ENCODE measurements around the gene TNFRSF6B.

DNA sequence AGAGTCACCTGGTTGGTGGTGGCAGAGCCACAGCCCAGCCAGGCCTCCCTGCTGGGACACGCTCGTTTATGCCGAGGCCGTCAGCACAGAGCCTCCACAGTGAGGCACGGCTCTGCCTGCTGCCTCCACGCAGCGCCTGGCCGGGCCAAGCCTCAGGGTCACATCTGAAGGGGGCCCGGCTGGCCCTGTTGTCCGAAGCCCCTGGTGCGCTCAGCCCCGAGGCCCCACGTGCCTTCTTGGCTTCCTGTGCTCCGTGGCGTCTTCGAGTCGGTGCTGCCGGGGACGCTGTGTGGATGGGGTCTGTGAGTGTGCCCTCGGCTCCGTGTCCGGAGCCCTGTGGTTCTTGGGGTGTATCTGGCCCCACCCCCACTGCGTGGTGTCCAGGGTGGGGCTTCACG, 10.4 kb upstream of the TNFRSF6B start:
- TF ChIP-seq, protein P1, sequence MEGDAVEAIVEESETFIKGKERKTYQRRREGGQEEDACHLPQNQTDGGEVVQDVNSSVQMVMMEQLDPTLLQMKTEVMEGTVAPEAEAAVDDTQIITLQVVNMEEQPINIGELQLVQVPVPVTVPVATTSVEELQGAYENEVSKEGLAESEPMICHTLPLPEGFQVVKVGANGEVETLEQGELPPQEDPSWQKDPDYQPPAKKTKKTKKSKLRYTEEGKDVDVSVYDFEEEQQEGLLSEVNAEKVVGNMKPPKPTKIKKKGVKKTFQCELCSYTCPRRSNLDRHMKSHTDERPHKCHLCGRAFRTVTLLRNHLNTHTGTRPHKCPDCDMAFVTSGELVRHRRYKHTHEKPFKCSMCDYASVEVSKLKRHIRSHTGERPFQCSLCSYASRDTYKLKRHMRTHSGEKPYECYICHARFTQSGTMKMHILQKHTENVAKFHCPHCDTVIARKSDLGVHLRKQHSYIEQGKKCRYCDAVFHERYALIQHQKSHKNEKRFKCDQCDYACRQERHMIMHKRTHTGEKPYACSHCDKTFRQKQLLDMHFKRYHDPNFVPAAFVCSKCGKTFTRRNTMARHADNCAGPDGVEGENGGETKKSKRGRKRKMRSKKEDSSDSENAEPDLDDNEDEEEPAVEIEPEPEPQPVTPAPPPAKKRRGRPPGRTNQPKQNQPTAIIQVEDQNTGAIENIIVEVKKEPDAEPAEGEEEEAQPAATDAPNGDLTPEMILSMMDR (IDR thresholded peaks at IDR 0.05; ENCODE audit: insufficient read depth, low read length) = no peak
- TF ChIP-seq POLR2AphosphoS5 (IDR thresholded peaks at IDR 0.05; ENCODE audit: low read depth) = no peak
